K562 (cell line): ENCODE results near the gene ARL6IP4.

Experiments used
- BRD4 ChIP-seq: fragments of 200-600 bp; sonication (generic); IDR thresholded peaks from 2 replicates; pipeline ENCODE4 v1.6.1; 2017; ENCODE audit warnings: inconsistent platforms
- CEBPB ChIP-seq: fragments of 450-650 bp; IDR thresholded peaks from 2 replicates; pipeline ENCODE4 v1.6.1; 2016; ENCODE audit warnings: missing genetic modification characterization, missing compliant biosample characterization
- CREB1 ChIP-seq, 2 experiments: sonication (generic) in 1 of 2; formaldehyde crosslinking in 1 of 2; IDR thresholded peaks; 2 replicates each; pipeline versions ENCODE4 v1.6.1 to v1.8.0; 2012 to 2022; ENCODE audit warnings: inconsistent platforms in 1 of 2, mild to moderate bottlenecking in 1 of 2, missing genetic modification reagents in 1 of 2, moderate library complexity in 1 of 2
- CREM ChIP-seq: IDR thresholded peaks from 2 replicates; pipeline ENCODE4 v1.6.1; 2014; ENCODE audit warnings: antibody characterized with exemption, low read depth
- DPF2 ChIP-seq: fragments of 450-650 bp; IDR thresholded peaks from 2 replicates; pipeline ENCODE4 v1.6.1; 2016
- ESRRA ChIP-seq: fragments of 450-650 bp; IDR thresholded peaks from 2 replicates; pipeline ENCODE4 v1.6.1; 2014; ENCODE audit warnings: low read depth, mild to moderate bottlenecking, moderate library complexity, borderline replicate concordance
- GTF2A2 ChIP-seq: IDR thresholded peaks from 2 replicates; pipeline ENCODE4 v1.6.1; 2016; ENCODE audit warnings: mild to moderate bottlenecking, missing genetic modification characterization, missing compliant biosample characterization
- KLF16 ChIP-seq: IDR thresholded peaks from 2 replicates; pipeline ENCODE4 v1.6.1; 2016; ENCODE audit warnings: antibody characterized with exemption
- POLR2A ChIP-seq: fragments of 450-650 bp; conservative IDR thresholded peaks from 2 replicates; pipeline ENCODE4 v1.6.1; 2016
- YBX1 ChIP-seq: fragments of 450-650 bp; IDR thresholded peaks from 2 replicates; pipeline ENCODE4 v1.7.1; 2016; ENCODE audit warnings: mild to moderate bottlenecking
- ZBED1 ChIP-seq: IDR thresholded peaks from 2 replicates; pipeline ENCODE4 v1.6.1; 2014
- TF ChIP-seq, protein P1 (sequence below), 3 experiments: IDR thresholded peaks in 2 of 3; conservative IDR thresholded peaks in 1 of 3; 2 replicates each; pipeline ENCODE4 v1.5.1; 2011 to 2012; ENCODE audit warnings: low read length in 3 of 3, mild to moderate bottlenecking in 3 of 3, control low read depth in 2 of 3, improper control_type of control experiment in 1 of 3, inconsistent platforms in 1 of 3, low read depth in 1 of 3, mixed read lengths in 1 of 3, moderate library complexity in 1 of 3; ENCODE audit not compliant: insufficient read depth in 2 of 3

DNA sequence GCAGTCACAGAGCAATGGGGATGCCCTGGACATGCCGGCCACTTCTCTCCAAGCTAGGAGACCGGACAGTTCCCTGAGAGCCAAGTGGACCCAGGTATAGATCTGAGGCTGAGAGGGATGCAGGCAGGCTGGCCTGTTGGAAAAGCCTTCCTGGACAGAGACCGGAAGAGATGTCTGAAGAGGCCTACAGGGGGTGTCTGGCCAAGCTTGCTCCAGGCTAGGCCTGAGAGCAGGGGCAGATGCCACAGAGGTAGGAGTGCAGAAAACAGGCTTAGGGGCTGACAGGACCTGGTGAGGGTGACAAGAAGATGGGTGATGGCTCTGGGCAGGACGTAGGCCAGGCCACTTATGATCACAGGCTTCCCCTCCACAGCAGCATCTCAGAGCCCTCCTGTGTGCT is 30.2 kb downstream of the ARL6IP4 start:
- TF ChIP-seq CREM (no peak), YBX1 (no peak), BRD4 (no peak), ESRRA (no peak), GTF2A2 (tag) (no peak), CEBPB (tag) (no peak), DPF2 (no peak), CREB1 (IDR thresholded peaks at IDR 0.05) (no peak), CREB1 (CRISPR knock-in tag; IDR thresholded peaks at IDR 0.05) (no peak), POLR2A (no peak), ZBED1 (no peak), KLF16 (no peak)
- TF ChIP-seq, protein P1, sequence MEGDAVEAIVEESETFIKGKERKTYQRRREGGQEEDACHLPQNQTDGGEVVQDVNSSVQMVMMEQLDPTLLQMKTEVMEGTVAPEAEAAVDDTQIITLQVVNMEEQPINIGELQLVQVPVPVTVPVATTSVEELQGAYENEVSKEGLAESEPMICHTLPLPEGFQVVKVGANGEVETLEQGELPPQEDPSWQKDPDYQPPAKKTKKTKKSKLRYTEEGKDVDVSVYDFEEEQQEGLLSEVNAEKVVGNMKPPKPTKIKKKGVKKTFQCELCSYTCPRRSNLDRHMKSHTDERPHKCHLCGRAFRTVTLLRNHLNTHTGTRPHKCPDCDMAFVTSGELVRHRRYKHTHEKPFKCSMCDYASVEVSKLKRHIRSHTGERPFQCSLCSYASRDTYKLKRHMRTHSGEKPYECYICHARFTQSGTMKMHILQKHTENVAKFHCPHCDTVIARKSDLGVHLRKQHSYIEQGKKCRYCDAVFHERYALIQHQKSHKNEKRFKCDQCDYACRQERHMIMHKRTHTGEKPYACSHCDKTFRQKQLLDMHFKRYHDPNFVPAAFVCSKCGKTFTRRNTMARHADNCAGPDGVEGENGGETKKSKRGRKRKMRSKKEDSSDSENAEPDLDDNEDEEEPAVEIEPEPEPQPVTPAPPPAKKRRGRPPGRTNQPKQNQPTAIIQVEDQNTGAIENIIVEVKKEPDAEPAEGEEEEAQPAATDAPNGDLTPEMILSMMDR (IDR thresholded peaks at IDR 0.05 in 2 of 3, conservative IDR thresholded peaks at IDR 0.05 in 1 of 3; ENCODE audit: insufficient read depth in 2 of 3, low read depth in 1 of 3, low read length in 3 of 3), result no peak
